Duodenal mucosa (tissue), 2 donors: ENCODE measurements around the gene RDX.

ENCODE experiments used
- H3K27ac ChIP-seq: one replicate; pipeline ENCODE4 v1.7.0; 2013; ENCODE audit warnings: low read depth, low read length
- H3K27me3 ChIP-seq, 2 donors: one replicate each; pipeline ENCODE4 v1.7.0; 2013; ENCODE audit warnings: low read length in 2 of 2, control low read depth in 1 of 2; ENCODE audit not compliant: insufficient read depth in 2 of 2, control insufficient read depth in 1 of 2
- H3K36me3 ChIP-seq, 2 donors: one replicate each; pipeline ENCODE4 v1.7.0; 2013; ENCODE audit warnings: low read length in 2 of 2, control low read depth in 1 of 2; ENCODE audit not compliant: insufficient read depth in 2 of 2, control insufficient read depth in 1 of 2
- H3K4me1 ChIP-seq, 2 donors: one replicate each; pipeline ENCODE4 v1.7.0; 2013; ENCODE audit warnings: low read length in 2 of 2, control low read depth in 1 of 2; ENCODE audit not compliant: insufficient read depth in 2 of 2, control insufficient read depth in 1 of 2
- H3K4me3 ChIP-seq, 2 donors: one replicate each; pipeline ENCODE4 v1.7.0; 2013; ENCODE audit warnings: low read length in 2 of 2, low read depth in 1 of 2
- H3K9ac ChIP-seq, 2 donors: one replicate each; pipeline ENCODE4 v1.7.0; 2013; ENCODE audit warnings: low read length in 2 of 2, low read depth in 1 of 2
- H3K9me3 ChIP-seq, 2 donors: one replicate each; pipeline ENCODE4 v1.7.0; 2013; ENCODE audit warnings: low read length in 2 of 2, control low read depth in 1 of 2; ENCODE audit not compliant: control insufficient read depth in 1 of 2

RDX gene

GRCh38 chr11:110305169-110306018 is 9.0 kb upstream of the RDX start:
- H3K4me3 ChIP-seq = no peak overlapping the region
- no peaks in the 10 kb centered on the region for H3K36me3 ChIP-seq
- H3K9ac ChIP-seq = no peak overlapping the region
- peaks cover 16 to 26% of the 10 kb centered on the region in 2 donors for H3K27me3 ChIP-seq
- no peaks in the 10 kb centered on the region for H3K9me3 ChIP-seq
- H3K27ac ChIP-seq = no peak overlapping the region
- H3K4me1 ChIP-seq = no peaks in the 10 kb centered on the region

GRCh38 chr11:110303414-110303826 is 7.0 kb upstream of the RDX start:
- Histone ChIP-seq H3K36me3 (no peaks in the 10 kb centered on the region), H3K4me1 (no peaks in the 10 kb centered on the region), H3K4me3 (no peak overlapping the region), H3K27ac (no peak overlapping the region), H3K9ac (no peak overlapping the region), H3K27me3 (peaks cover 11 to 12% of the 10 kb centered on the region in 2 donors), H3K9me3 (no peaks in the 10 kb centered on the region)

GRCh38 chr11:110301577-110301976 is 5.2 kb upstream of the RDX start:
- no peaks in the 10 kb centered on the region for H3K4me1 ChIP-seq
- no peak overlapping the region for H3K4me3 ChIP-seq
- no peak overlapping the region for H3K9ac ChIP-seq
- no peaks in the 10 kb centered on the region for H3K36me3 ChIP-seq
- H3K9me3 ChIP-seq = no peaks in the 10 kb centered on the region
- H3K27me3 ChIP-seq = peaks cover 11 to 17% of the 10 kb centered on the region in 2 donors
- no peak overlapping the region for H3K27ac ChIP-seq

DNA sequence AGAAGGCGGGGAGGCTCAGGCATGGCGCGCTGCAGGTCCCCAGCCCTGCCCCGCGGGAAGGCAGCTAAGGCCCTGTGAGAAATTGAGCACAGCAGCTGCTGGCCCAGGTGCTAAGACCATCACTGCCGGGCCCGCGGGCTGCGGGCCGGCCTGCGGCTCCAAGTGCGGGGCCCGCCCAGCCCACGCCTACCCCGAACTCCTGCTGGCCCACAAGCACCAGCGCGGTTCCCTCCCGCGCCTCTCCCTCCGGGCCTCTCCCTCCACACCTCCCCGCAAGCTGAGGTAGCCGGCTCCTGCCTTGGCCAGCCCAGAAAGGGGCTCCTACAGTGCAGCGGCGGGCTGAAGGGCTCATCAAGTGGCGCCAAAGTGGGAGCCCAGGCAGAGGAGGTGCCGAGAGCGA is 4.6 kb upstream of the RDX start:
- Histone ChIP-seq H3K27me3 (peaks cover 11 to 17% of the 10 kb centered on the region in 2 donors), H3K9ac (no peak overlapping the region), H3K4me1 (no peaks in the 10 kb centered on the region), H3K9me3 (no peaks in the 10 kb centered on the region), H3K36me3 (no peaks in the 10 kb centered on the region), H3K4me3 (no peak overlapping the region), H3K27ac (no peak overlapping the region)

DNA sequence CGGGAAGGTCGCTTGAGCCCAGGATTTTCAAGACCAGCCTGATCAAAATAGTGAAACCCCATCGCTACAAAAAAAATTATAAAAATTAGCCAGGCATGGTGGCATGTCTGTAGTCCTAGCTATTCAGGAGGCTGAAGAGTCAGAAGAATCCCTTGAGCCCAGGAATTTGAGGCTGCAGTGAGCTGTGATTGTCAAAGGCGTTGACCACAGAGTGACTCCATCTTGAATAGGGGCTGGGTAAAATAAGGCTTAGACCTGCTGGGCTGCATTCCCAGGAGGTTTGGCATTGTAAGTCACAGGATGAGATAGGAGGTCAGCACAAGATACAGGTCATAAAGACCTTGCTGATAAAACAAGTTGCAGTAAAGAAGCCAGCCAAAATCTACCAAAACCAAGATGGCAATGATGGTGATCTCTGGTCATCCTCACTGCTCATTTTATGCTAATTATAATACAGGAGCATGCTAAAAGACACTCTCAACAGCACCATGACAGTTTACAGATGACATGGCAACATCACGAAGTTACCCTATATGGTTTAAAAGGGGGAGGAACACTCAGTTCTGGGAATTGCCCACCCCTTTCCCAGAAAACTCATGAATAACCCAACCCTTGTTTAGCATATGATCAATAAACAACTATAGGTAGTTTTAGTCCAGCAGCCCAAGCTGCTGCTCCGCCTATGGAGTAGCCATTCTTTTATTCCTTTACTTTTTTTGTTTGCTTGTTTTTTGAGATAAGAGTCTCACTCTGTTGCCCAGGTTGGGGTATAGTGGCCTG is 2.8 kb upstream of the RDX start:
- Histone ChIP-seq H3K4me3 (no peak overlapping the region), H3K4me1 (peaks cover 0 to 8% of the 10 kb centered on the region in 2 donors), H3K36me3 (no peaks in the 10 kb centered on the region), H3K27me3 (peaks cover 17 to 34% of the 10 kb centered on the region in 2 donors), H3K9me3 (no peaks in the 10 kb centered on the region), H3K9ac (no peak overlapping the region), H3K27ac (no peak overlapping the region)

DNA sequence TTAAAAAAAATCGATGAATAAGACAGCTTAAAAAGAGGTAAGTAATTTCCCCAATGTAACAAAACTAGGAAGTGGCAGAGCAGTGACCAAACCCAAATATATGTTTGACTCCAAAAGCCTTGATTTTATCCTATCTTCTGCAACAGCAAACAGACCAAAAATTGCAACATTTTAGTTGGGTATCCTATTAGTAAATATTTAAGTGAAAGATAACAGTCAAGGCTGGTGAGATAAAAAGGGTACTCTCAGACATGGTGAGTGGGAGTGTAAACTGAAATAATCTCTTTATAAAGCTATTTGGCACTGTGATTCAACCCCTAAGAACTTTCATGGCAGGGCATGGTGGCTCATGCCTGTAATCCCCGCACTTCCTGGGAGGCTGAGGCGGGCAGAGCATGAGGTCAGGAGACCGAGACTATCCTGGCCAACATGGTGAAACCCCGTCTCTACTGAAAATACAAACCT is 1.9 kb upstream of the RDX start:
- H3K36me3 ChIP-seq = no peaks in the 10 kb centered on the region
- H3K4me1 ChIP-seq = peaks cover 0 to 13% of the 10 kb centered on the region in 2 donors
- no peaks in the 10 kb centered on the region for H3K9me3 ChIP-seq
- no peak overlapping the region for H3K9ac ChIP-seq
- H3K27ac ChIP-seq = no peak overlapping the region
- H3K27me3 ChIP-seq = peaks cover 17 to 34% of the 10 kb centered on the region in 2 donors
- H3K4me3 ChIP-seq = no peak overlapping the region

- H3K27me3 ChIP-seq = peaks cover 17 to 34% of the 10 kb centered on the region in 2 donors
- no peak overlapping the region for H3K9ac ChIP-seq
- no peaks in the 10 kb centered on the region for H3K36me3 ChIP-seq
- no peak overlapping the region for H3K27ac ChIP-seq
- no peaks in the 10 kb centered on the region for H3K9me3 ChIP-seq
- H3K4me1 ChIP-seq = peaks cover 0 to 13% of the 10 kb centered on the region in 2 donors
- H3K4me3 ChIP-seq = no peak overlapping the region
These were observed 1.4 kb upstream of the RDX start for GRCh38 chr11:110297726-110298300.

GRCh38 chr11:110297076-110297725 is 787 bp upstream of the RDX start:
- Histone ChIP-seq H3K27ac (no peak overlapping the region), H3K27me3 (peaks cover 14 to 34% of the 10 kb centered on the region in 2 donors), H3K4me3 (peak overlapping the region; percentile 49 to 61), H3K9ac (peak overlapping the region; percentile 18 to 25), H3K4me1 (peaks cover 0 to 13% of the 10 kb centered on the region in 2 donors), H3K36me3 (no peaks in the 10 kb centered on the region), H3K9me3 (no peaks in the 10 kb centered on the region)

DNA sequence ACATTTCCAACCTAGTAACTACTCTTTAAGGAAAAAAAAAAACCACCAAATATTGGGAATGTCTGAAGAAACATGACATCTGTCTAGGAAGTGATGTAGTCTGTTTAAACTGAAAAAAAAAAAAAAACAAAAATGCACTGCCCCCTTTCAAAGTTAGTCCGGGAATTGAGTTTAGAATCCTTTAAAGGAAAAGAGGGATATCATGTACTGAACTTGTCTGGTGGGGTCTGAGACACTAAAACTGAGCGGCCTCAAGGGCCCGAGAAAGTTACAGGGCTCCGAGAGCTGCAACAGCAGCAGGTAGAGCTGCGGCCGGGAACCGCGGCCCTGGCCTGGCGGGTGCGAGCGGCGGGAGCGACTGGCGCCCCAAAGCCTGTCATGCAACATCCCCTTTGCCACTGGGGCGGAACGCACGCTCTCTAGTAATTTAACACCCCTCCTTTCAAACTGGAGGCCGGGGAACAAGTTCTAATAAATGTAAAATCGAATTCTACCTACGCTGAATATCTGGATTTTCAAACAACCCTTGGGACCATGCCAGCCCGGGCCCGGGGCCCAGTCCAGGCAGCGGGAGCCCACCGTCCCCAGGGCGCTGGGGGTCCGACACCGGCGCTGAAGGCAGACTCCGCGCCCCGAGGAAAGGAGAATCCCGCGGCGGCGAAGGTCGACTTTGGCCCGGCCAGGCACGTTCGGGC is 736 bp downstream of the RDX start:
- H3K9ac ChIP-seq = peak overlapping the region; percentile 47 to 63
- peaks cover 0 to 13% of the 10 kb centered on the region in 2 donors for H3K4me1 ChIP-seq
- H3K36me3 ChIP-seq = no peaks in the 10 kb centered on the region
- H3K27ac ChIP-seq = peak overlapping the region; percentile 78
- H3K27me3 ChIP-seq = peaks cover 17 to 38% of the 10 kb centered on the region in 2 donors
- no peaks in the 10 kb centered on the region for H3K9me3 ChIP-seq
- peak overlapping the region; percentile 71 to 76 for H3K4me3 ChIP-seq
